ENCODE data around the gene ADIPOR2.

ADIPOR2 gene

GRCh38 chr12:1834186-1834925, 143.5 kb downstream of the ADIPOR2 start:
- DNase-seq: no peak

- no peak for DNase-seq
These were observed 144.6 kb downstream of the ADIPOR2 start for GRCh38 chr12:1835211-1836131.

GRCh38 chr12:1836241-1836803, 145.5 kb downstream of the ADIPOR2 start:
- DNase-seq: no peak

GRCh38 chr12:1836854-1837421, 146.1 kb downstream of the ADIPOR2 start:
- peak; percentile 1 for DNase-seq

- peak; percentile 13 for DNase-seq
These were observed 146.8 kb downstream of the ADIPOR2 start for GRCh38 chr12:1837541-1838204.

Measured in CD4-positive, alpha-beta T cell treated with Interleukin-15 for 1 hour (primary cell).